Keratinocyte (primary cell): ENCODE results near the gene SNTG2. TPM values are rescaled to one million over a fixed set of nuclear protein-coding genes. Genes with fewer than 3 reads are reported as not detected.
A peak's percentile ranks its signal among the peaks of the same experiment; 100 is the strongest.

Experiments used
- DNase-seq: peaks from one replicate; pipeline ENCODE4 v3.0.0-alpha.2; 2011; ENCODE audit warnings: low read depth, missing footprints, low spot score
- FAIRE-seq: peaks from 2 replicates; lab custom pipeline; 2011; peaks lifted over from hg19 to GRCh38; lab: Jason Lieb, UNC
- H2AFZ ChIP-seq: 2 replicates; pipeline ENCODE4 v1.6.0; 2012; ENCODE audit warnings: low read length, control low read depth, inconsistent platforms; ENCODE audit not compliant: control insufficient read depth
- H3K27ac ChIP-seq: 2 replicates; pipeline ENCODE4 v1.5.1; 2011; ENCODE audit warnings: low read length; ENCODE audit not compliant: control insufficient read depth, insufficient read depth
- H3K27me3 ChIP-seq: 3 replicates; pipeline ENCODE4 v1.6.0; 2011; ENCODE audit warnings: low read length; ENCODE audit not compliant: control insufficient read depth, insufficient read depth; ENCODE audit errors: extremely low read depth
- H3K36me3 ChIP-seq, 2 experiments: 2 replicates in 1 of 2; 3 replicates in 1 of 2; pipeline ENCODE4 v1.5.1; 2011; ENCODE audit warnings: low read length in 2 of 2, mild to moderate bottlenecking in 1 of 2; ENCODE audit not compliant: control insufficient read depth in 2 of 2, insufficient read depth in 2 of 2; ENCODE audit errors: extremely low read depth in 1 of 2
- H3K4me1 ChIP-seq: 3 replicates; pipeline ENCODE4 v1.5.1; 2011; ENCODE audit warnings: low read length; ENCODE audit not compliant: control insufficient read depth, insufficient read depth; ENCODE audit errors: extremely low read depth
- H3K4me2 ChIP-seq: 3 replicates; pipeline ENCODE4 v1.6.0; 2011; ENCODE audit warnings: low read depth, low read length; ENCODE audit not compliant: control insufficient read depth, insufficient read depth; ENCODE audit errors: extremely low read depth
- H3K4me3 ChIP-seq, 3 experiments: fragments of 200-600 bp in 1 of 3; sonication (generic) in 1 of 3; 2 replicates in 2 of 3; 3 replicates in 1 of 3; pipeline ENCODE4 v1.5.1; 2011 to 2016; ENCODE audit warnings: low read length in 3 of 3, mild to moderate bottlenecking in 3 of 3, control low read depth in 2 of 3, inconsistent platforms in 1 of 3, low read depth in 1 of 3, mixed read lengths in 1 of 3, mixed run types in 1 of 3, moderate library complexity in 1 of 3; ENCODE audit not compliant: control insufficient read depth in 2 of 3, insufficient read depth in 2 of 3; ENCODE audit errors: extremely low read depth in 1 of 3
- H3K79me2 ChIP-seq: 2 replicates; pipeline ENCODE4 v1.6.0; 2012; ENCODE audit warnings: low read length; ENCODE audit not compliant: control insufficient read depth, insufficient read depth
- H3K9ac ChIP-seq: 3 replicates; pipeline ENCODE4 v1.6.0; 2011; ENCODE audit warnings: low read length; ENCODE audit not compliant: control insufficient read depth, insufficient read depth; ENCODE audit errors: extremely low read depth
- H3K9me1 ChIP-seq: 3 replicates; pipeline ENCODE4 v1.6.0; 2011; ENCODE audit warnings: low read length; ENCODE audit not compliant: control insufficient read depth, insufficient read depth; ENCODE audit errors: extremely low read depth
- H3K9me3 ChIP-seq: 2 replicates; pipeline ENCODE4 v1.5.1; 2012; ENCODE audit warnings: low read depth, low read length; ENCODE audit not compliant: control insufficient read depth
- H4K20me1 ChIP-seq: 3 replicates; pipeline ENCODE4 v1.6.0; 2011; ENCODE audit warnings: low read length; ENCODE audit not compliant: control insufficient read depth, insufficient read depth; ENCODE audit errors: extremely low read depth
- CTCF ChIP-seq, 3 experiments: IDR thresholded peaks in 1 of 3; conservative IDR thresholded peaks in 1 of 3; optimal IDR thresholded peaks in 1 of 3; 2 replicates in 2 of 3; 3 replicates in 1 of 3; pipeline versions ENCODE3 to v1.5.1; 2011; ENCODE audit warnings: low read length in 3 of 3, mild to moderate bottlenecking in 3 of 3, moderate library complexity in 2 of 3, control low read depth in 1 of 3, inconsistent platforms in 1 of 3; ENCODE audit not compliant: insufficient read depth in 2 of 3; ENCODE audit errors: extremely low read depth in 1 of 3
- EZH2 ChIP-seq: IDR thresholded peaks from one replicate; pipeline ENCODE4 v1.6.1; 2012; ENCODE audit warnings: inconsistent platforms, mild to moderate bottlenecking, low read length, moderate library complexity
- dilution Hi-C: fragments of 300-500 bp; cut with MboI; formaldehyde crosslinking; loops from one replicate; pipeline ENCODE4 v1.7.0; 2020; ENCODE audit warnings: low sequenced_read_pairs; ENCODE audit not compliant: extremely low pct_ligation_motif_present
- polyA plus RNA-seq, 5 experiments: library from polyadenylated mRNA; depleted of rRNA in 3 of 5; stranded (reverse) in 3 of 5; stranded (forward) in 1 of 5; unstranded in 1 of 5; fragments of >200 nt; gene quantifications; 1 replicate in 1 of 5; 2 replicates in 3 of 5; 3 replicates in 1 of 5; pipeline versions ENCODE4 v1.2.1 to v1.2.3, GENCODE V29; 2011 to 2012; ENCODE audit warnings: missing spikeins in 2 of 5, low read depth in 1 of 5, low replicate concordance in 1 of 5

SNTG2 gene
- polyA plus RNA-seq, 1 donor (not counting 4 experiments of a cell fraction or from before 2014, with no cell fraction given), result not detected

GRCh38 chr2:1088192-1088860 lies 137.7 kb downstream of the SNTG2 start:
- Histone ChIP-seq H3K9me3 (no peaks in the 10 kb centered on the region), H4K20me1 (no peaks in the 10 kb centered on the region), H3K27ac (no peak overlapping the region), H3K79me2 (no peaks in the 10 kb centered on the region), H3K4me1 (peaks cover 3% of the 10 kb centered on the region), H3K27me3 (no peaks in the 10 kb centered on the region), H2AFZ (peak overlapping the region; percentile 65), H3K9ac (no peak overlapping the region), H3K4me2 (peak overlapping the region; percentile 19), H3K36me3 (no peaks in the 10 kb centered on the region), H3K4me3 (no peak overlapping the region), H3K9me1 (no peaks in the 10 kb centered on the region)
- dilution Hi-C loops, result no loop called here
- no peak for FAIRE-seq
- no peak for DNase-seq
- no peak for TF ChIP-seq EZH2

GRCh38 chr2:1088940-1089339 lies 138.3 kb downstream of the SNTG2 start:
- H3K36me3 ChIP-seq, result no peaks in the 10 kb centered on the region
- no peaks in the 10 kb centered on the region for H4K20me1 ChIP-seq
- no peak overlapping the region for H3K27ac ChIP-seq
- FAIRE-seq, result no peak
- H2AFZ ChIP-seq, result no peak overlapping the region
- no peaks in the 10 kb centered on the region for H3K9me3 ChIP-seq
- peaks cover 3% of the 10 kb centered on the region for H3K4me1 ChIP-seq
- dilution Hi-C loops, result no loop called here
- no peak overlapping the region for H3K4me2 ChIP-seq
- no peaks in the 10 kb centered on the region for H3K79me2 ChIP-seq
- no peak for DNase-seq
- H3K9ac ChIP-seq, result no peak overlapping the region
- H3K9me1 ChIP-seq, result no peaks in the 10 kb centered on the region
- H3K27me3 ChIP-seq, result no peaks in the 10 kb centered on the region
- TF ChIP-seq CTCF (optimal IDR thresholded peaks at IDR 0.05 in 1 of 3, IDR thresholded peaks at IDR 0.05 in 1 of 3, conservative IDR thresholded peaks at IDR 0.05 in 1 of 3; ENCODE audit: extremely low read depth in 1 of 3, insufficient read depth in 2 of 3, low read length in 3 of 3) (no peak), EZH2 (no peak)
- no peak overlapping the region for H3K4me3 ChIP-seq
